ENCODE results near the gene CLSTN2. TPM values are rescaled to one million over a fixed set of nuclear protein-coding genes. Genes with fewer than 3 reads are reported as not detected.

The CLSTN2 gene
- total and polyA plus RNA-seq, 2 of the 8 experiments (the other 6 are each of a cell fraction or from before 2014, with no cell fraction given) = 0.39 to 0.52 TPM

GRCh38 chr3:140501061-140501769 lies 566.2 kb downstream of the CLSTN2 start (continued):
- TF ChIP-seq, protein P1, sequence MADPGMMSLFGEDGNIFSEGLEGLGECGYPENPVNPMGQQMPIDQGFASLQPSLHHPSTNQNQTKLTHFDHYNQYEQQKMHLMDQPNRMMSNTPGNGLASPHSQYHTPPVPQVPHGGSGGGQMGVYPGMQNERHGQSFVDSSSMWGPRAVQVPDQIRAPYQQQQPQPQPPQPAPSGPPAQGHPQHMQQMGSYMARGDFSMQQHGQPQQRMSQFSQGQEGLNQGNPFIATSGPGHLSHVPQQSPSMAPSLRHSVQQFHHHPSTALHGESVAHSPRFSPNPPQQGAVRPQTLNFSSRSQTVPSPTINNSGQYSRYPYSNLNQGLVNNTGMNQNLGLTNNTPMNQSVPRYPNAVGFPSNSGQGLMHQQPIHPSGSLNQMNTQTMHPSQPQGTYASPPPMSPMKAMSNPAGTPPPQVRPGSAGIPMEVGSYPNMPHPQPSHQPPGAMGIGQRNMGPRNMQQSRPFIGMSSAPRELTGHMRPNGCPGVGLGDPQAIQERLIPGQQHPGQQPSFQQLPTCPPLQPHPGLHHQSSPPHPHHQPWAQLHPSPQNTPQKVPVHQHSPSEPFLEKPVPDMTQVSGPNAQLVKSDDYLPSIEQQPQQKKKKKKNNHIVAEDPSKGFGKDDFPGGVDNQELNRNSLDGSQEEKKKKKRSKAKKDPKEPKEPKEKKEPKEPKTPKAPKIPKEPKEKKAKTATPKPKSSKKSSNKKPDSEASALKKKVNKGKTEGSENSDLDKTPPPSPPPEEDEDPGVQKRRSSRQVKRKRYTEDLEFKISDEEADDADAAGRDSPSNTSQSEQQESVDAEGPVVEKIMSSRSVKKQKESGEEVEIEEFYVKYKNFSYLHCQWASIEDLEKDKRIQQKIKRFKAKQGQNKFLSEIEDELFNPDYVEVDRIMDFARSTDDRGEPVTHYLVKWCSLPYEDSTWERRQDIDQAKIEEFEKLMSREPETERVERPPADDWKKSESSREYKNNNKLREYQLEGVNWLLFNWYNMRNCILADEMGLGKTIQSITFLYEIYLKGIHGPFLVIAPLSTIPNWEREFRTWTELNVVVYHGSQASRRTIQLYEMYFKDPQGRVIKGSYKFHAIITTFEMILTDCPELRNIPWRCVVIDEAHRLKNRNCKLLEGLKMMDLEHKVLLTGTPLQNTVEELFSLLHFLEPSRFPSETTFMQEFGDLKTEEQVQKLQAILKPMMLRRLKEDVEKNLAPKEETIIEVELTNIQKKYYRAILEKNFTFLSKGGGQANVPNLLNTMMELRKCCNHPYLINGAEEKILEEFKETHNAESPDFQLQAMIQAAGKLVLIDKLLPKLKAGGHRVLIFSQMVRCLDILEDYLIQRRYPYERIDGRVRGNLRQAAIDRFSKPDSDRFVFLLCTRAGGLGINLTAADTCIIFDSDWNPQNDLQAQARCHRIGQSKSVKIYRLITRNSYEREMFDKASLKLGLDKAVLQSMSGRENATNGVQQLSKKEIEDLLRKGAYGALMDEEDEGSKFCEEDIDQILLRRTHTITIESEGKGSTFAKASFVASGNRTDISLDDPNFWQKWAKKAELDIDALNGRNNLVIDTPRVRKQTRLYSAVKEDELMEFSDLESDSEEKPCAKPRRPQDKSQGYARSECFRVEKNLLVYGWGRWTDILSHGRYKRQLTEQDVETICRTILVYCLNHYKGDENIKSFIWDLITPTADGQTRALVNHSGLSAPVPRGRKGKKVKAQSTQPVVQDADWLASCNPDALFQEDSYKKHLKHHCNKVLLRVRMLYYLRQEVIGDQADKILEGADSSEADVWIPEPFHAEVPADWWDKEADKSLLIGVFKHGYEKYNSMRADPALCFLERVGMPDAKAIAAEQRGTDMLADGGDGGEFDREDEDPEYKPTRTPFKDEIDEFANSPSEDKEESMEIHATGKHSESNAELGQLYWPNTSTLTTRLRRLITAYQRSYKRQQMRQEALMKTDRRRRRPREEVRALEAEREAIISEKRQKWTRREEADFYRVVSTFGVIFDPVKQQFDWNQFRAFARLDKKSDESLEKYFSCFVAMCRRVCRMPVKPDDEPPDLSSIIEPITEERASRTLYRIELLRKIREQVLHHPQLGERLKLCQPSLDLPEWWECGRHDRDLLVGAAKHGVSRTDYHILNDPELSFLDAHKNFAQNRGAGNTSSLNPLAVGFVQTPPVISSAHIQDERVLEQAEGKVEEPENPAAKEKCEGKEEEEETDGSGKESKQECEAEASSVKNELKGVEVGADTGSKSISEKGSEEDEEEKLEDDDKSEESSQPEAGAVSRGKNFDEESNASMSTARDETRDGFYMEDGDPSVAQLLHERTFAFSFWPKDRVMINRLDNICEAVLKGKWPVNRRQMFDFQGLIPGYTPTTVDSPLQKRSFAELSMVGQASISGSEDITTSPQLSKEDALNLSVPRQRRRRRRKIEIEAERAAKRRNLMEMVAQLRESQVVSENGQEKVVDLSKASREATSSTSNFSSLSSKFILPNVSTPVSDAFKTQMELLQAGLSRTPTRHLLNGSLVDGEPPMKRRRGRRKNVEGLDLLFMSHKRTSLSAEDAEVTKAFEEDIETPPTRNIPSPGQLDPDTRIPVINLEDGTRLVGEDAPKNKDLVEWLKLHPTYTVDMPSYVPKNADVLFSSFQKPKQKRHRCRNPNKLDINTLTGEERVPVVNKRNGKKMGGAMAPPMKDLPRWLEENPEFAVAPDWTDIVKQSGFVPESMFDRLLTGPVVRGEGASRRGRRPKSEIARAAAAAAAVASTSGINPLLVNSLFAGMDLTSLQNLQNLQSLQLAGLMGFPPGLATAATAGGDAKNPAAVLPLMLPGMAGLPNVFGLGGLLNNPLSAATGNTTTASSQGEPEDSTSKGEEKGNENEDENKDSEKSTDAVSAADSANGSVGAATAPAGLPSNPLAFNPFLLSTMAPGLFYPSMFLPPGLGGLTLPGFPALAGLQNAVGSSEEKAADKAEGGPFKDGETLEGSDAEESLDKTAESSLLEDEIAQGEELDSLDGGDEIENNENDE (IDR thresholded peaks at IDR 0.05; ENCODE audit: insufficient replicate concordance, low read length) = no peak
- TF ChIP-seq POU5F1 (IDR thresholded peaks at IDR 0.05; ENCODE audit: low read depth, low read length) (no peak), CEBPB (IDR thresholded peaks at IDR 0.05; ENCODE audit: low read depth, low read length) (no peak)

Data from H1 (cell line).